ENCODE data around the gene CLIP3.

- TF ChIP-seq, protein P1, sequence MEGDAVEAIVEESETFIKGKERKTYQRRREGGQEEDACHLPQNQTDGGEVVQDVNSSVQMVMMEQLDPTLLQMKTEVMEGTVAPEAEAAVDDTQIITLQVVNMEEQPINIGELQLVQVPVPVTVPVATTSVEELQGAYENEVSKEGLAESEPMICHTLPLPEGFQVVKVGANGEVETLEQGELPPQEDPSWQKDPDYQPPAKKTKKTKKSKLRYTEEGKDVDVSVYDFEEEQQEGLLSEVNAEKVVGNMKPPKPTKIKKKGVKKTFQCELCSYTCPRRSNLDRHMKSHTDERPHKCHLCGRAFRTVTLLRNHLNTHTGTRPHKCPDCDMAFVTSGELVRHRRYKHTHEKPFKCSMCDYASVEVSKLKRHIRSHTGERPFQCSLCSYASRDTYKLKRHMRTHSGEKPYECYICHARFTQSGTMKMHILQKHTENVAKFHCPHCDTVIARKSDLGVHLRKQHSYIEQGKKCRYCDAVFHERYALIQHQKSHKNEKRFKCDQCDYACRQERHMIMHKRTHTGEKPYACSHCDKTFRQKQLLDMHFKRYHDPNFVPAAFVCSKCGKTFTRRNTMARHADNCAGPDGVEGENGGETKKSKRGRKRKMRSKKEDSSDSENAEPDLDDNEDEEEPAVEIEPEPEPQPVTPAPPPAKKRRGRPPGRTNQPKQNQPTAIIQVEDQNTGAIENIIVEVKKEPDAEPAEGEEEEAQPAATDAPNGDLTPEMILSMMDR (IDR thresholded peaks at IDR 0.05) = no peak
- TF ChIP-seq EP300 (IDR thresholded peaks at IDR 0.05) = no peak
Observed at GRCh38 chr19:36025541-36025940, 7.1 kb downstream of the CLIP3 start.
